ENCODE results near the gene MAFG. TPM values are rescaled to one million over a fixed set of nuclear protein-coding genes. Genes with fewer than 3 reads are reported as not detected.

MAFG gene
- total RNA-seq, 1 donor from 2014 or later: 35.8 TPM

DNA sequence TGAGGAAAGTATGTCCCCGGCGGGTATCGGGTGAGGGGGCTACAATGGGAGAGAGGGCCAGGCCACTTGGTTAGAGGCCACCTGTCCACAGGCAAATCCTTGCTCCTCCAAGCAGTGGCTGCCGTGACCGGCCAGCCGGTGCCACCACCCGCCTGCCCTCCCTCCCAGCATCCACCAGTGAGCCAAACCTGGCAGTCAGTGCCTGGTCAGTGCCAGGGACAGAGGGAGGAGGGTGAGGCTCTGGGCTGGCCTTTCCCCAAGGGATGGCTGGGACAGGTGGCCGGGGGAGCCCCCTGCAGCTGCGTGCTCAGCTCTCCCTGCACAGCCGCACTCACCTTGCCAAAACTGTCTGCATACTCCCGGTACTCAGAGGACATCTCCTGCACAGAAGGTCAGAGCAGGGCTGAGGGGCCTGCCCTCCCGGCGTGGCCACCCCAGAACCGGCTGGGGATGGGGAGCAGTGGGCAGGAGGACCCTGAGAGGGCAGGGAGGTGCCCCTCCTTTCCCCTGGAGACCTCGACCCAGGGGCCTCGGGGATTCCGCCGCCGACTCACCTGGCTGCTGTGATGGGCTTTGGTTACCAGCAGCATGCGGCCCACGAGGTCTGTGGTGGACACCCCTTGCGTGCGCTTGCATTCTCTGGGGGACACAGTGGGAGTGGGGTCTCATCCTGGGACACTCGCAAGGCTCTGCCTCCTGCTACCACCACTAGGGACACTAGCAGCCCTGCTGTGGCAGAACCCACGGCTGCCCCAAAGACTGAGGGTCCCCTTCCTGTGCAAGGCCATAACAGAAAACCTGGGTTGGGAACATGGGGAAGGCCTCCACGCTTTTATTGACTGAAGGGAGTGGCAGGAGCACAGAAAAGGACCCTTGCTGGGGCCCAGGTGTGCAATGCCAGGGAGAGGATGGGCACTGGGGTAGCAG is 20.1 kb downstream of the MAFG start:
- Mint-ChIP-seq H3K4me3 (ENCODE audit: unreplicated experiment) (no peak overlapping the region), H3K36me3 (ENCODE audit: low read depth, unreplicated experiment) (no peaks in the 10 kb centered on the region), H3K4me1 (ENCODE audit: low read depth, unreplicated experiment) (peaks cover 2% of the 10 kb centered on the region), H3K27ac (ENCODE audit: unreplicated experiment) (no peak overlapping the region), H3K27me3 (ENCODE audit: low read depth, unreplicated experiment) (no peaks in the 10 kb centered on the region), H3K9me3 (ENCODE audit: unreplicated experiment) (no peaks in the 10 kb centered on the region)
- FAIRE-seq: no peak
- H4K20me1 ChIP-seq (ENCODE audit: insufficient read depth, low read length): peaks cover 36% of the 10 kb centered on the region
- DNase-seq (ENCODE audit: low read depth): no peak
- H3K36me3 ChIP-seq (ENCODE audit: insufficient read depth, low read length): no peaks in the 10 kb centered on the region
- H3K4me1 ChIP-seq (ENCODE audit: insufficient read depth, low read length): peaks cover 10% of the 10 kb centered on the region
- H3K79me2 ChIP-seq (ENCODE audit: insufficient read depth, low read length): peaks cover 4% of the 10 kb centered on the region
- TF ChIP-seq, protein P1, sequence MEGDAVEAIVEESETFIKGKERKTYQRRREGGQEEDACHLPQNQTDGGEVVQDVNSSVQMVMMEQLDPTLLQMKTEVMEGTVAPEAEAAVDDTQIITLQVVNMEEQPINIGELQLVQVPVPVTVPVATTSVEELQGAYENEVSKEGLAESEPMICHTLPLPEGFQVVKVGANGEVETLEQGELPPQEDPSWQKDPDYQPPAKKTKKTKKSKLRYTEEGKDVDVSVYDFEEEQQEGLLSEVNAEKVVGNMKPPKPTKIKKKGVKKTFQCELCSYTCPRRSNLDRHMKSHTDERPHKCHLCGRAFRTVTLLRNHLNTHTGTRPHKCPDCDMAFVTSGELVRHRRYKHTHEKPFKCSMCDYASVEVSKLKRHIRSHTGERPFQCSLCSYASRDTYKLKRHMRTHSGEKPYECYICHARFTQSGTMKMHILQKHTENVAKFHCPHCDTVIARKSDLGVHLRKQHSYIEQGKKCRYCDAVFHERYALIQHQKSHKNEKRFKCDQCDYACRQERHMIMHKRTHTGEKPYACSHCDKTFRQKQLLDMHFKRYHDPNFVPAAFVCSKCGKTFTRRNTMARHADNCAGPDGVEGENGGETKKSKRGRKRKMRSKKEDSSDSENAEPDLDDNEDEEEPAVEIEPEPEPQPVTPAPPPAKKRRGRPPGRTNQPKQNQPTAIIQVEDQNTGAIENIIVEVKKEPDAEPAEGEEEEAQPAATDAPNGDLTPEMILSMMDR (IDR thresholded peaks at IDR 0.05; ENCODE audit: insufficient read depth, low read depth, low read length): no peak
- TF ChIP-seq EZH2 (IDR thresholded peaks at IDR 0.05; ENCODE audit: insufficient read depth, low read length): no peak
- H3K9me3 ChIP-seq (ENCODE audit: insufficient read depth, low read depth, low read length): no peaks in the 10 kb centered on the region
- H2AFZ ChIP-seq (ENCODE audit: low read depth, low read length): no peak overlapping the region
- H3K27ac ChIP-seq (ENCODE audit: low read depth, low read length): no peak overlapping the region
- H3K4me2 ChIP-seq (ENCODE audit: low read length): no peak overlapping the region
- no peaks in the 10 kb centered on the region for H3K27me3 ChIP-seq (ENCODE audit: insufficient read depth, low read length)
- H3K4me3 ChIP-seq (ENCODE audit: insufficient read depth, low read depth, low read length): no peak overlapping the region
- H3K9ac ChIP-seq (ENCODE audit: low read length): no peak overlapping the region

DNA sequence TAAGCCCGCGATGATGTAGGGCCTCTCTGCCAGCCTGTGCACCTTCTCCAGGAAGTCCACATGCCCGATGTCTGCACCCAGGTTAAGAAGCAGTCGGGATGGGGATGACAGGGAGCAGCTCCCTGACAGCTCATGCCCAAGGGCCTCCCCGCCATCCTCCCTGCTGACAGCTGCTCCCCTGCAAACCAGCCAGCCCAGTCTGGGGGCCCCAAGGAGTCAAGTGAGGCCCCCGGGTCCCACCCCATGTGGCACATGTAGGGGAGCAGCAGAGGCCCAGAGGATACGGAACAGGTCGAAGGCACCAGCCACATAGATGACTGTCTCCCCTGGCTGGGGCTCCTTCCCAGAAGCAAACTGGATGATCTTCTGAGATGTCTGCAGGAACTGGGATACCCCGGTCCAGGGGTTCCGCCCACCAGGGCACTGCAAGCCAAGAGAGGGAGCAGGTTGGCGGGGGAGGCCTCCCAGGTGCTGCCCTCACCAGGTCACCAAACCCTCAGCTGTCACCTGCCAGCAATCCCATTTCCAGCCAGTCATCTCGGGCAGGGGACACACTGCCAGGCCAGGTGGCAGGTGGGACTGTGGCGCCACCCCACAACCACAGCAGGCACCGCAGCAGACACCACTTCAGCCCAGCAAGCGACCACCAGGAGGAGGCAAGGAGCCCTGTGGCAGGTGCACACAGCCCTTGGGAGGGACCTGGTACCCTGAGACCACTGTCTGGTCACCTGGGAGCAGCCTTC is 20.9 kb downstream of the MAFG start:
- TF ChIP-seq, protein P1 (IDR thresholded peaks at IDR 0.05; ENCODE audit: insufficient read depth, low read depth, low read length): no peak
- TF ChIP-seq EZH2 (IDR thresholded peaks at IDR 0.05; ENCODE audit: insufficient read depth, low read length): no peak
- Mint-ChIP-seq H3K36me3 (ENCODE audit: low read depth, unreplicated experiment) (no peaks in the 10 kb centered on the region), H3K27me3 (ENCODE audit: low read depth, unreplicated experiment) (no peaks in the 10 kb centered on the region), H3K9me3 (ENCODE audit: unreplicated experiment) (no peaks in the 10 kb centered on the region), H3K4me1 (ENCODE audit: low read depth, unreplicated experiment) (peaks cover 2% of the 10 kb centered on the region), H3K4me3 (ENCODE audit: unreplicated experiment) (no peak overlapping the region), H3K27ac (ENCODE audit: unreplicated experiment) (no peak overlapping the region)
- peaks cover 10% of the 10 kb centered on the region for H3K4me1 ChIP-seq (ENCODE audit: insufficient read depth, low read length)
- H4K20me1 ChIP-seq (ENCODE audit: insufficient read depth, low read length): peaks cover 27% of the 10 kb centered on the region
- H3K9ac ChIP-seq (ENCODE audit: low read length): no peak overlapping the region
- H3K79me2 ChIP-seq (ENCODE audit: insufficient read depth, low read length): peaks cover 4% of the 10 kb centered on the region
- no peaks in the 10 kb centered on the region for H3K36me3 ChIP-seq (ENCODE audit: insufficient read depth, low read length)
- H3K9me3 ChIP-seq (ENCODE audit: insufficient read depth, low read depth, low read length): no peaks in the 10 kb centered on the region
- DNase-seq (ENCODE audit: low read depth) (no peak), FAIRE-seq (no peak)
- H3K4me2 ChIP-seq (ENCODE audit: low read length): no peak overlapping the region
- no peak overlapping the region for H2AFZ ChIP-seq (ENCODE audit: low read depth, low read length)
- H3K4me3 ChIP-seq (ENCODE audit: insufficient read depth, low read depth, low read length): no peak overlapping the region
- no peaks in the 10 kb centered on the region for H3K27me3 ChIP-seq (ENCODE audit: insufficient read depth, low read length)
- H3K27ac ChIP-seq (ENCODE audit: low read depth, low read length): no peak overlapping the region

Measured in astrocyte (in vitro differentiated cells and primary cell).